SU-DHL-6 (cell line): ENCODE data around the gene OSM.

ENCODE experiments used
- H2AFZ ChIP-seq: fragments of 200-600 bp; sonication (generic); 2 replicates; pipeline ENCODE4 v1.6.1; 2014; ENCODE audit warnings: low read depth, mild to moderate bottlenecking, moderate library complexity, mixed read lengths, antibody characterized with exemption, low read length; ENCODE audit not compliant: severe bottlenecking
- H3F3A ChIP-seq: fragments of 200-600 bp; shearing (Covaris generic); 2 replicates; pipeline ENCODE4 v1.6.0; 2016; ENCODE audit warnings: antibody characterized with exemption, mild to moderate bottlenecking; ENCODE audit not compliant: insufficient read depth
- H3K27ac ChIP-seq: fragments of 200-600 bp; sonication (generic); 2 replicates; pipeline ENCODE4 v1.5.1; 2016; ENCODE audit warnings: low read depth, mild to moderate bottlenecking, low read length, moderate library complexity, mixed read lengths
- H3K27me3 ChIP-seq: fragments of 200-600 bp; sonication (generic), shearing (Covaris generic); 2 replicates; pipeline ENCODE4 v1.6.0; 2014; ENCODE audit warnings: mild to moderate bottlenecking, low read length
- H3K36me3 ChIP-seq: fragments of 200-600 bp; sonication (generic); 2 replicates; pipeline ENCODE4 v1.6.1; 2014; ENCODE audit warnings: mild to moderate bottlenecking, low read length, mixed read lengths
- H3K4me2 ChIP-seq: fragments of 300-600, 200-600 bp; shearing (Covaris generic), sonication (generic); 2 replicates; pipeline ENCODE4 v1.6.0; 2014; ENCODE audit warnings: low read length, low read depth, mild to moderate bottlenecking; ENCODE audit not compliant: poor library complexity, severe bottlenecking
- H3K4me3 ChIP-seq: fragments of 200-600 bp; sonication (generic); 2 replicates; pipeline ENCODE4 v1.5.1; 2014; ENCODE audit warnings: antibody characterized with exemption, low read length, mild to moderate bottlenecking, mixed read lengths; ENCODE audit not compliant: insufficient read depth, poor library complexity, severe bottlenecking
- H3K79me2 ChIP-seq: fragments of 200-600 bp; sonication (generic); 2 replicates; pipeline ENCODE4 v1.6.1; 2014; ENCODE audit warnings: mild to moderate bottlenecking, low read length, moderate library complexity; ENCODE audit not compliant: insufficient read depth
- H3K9ac ChIP-seq: fragments of 200-600 bp; sonication (generic); 2 replicates; pipeline ENCODE4 v1.7.0; 2014; ENCODE audit warnings: mild to moderate bottlenecking, low read length
- H3K9me2 ChIP-seq: fragments of 200-600 bp; sonication (generic); replicated peaks from 2 replicates; pipeline ENCODE4 v1.6.1; 2014; ENCODE audit warnings: low read length; ENCODE audit not compliant: insufficient read depth
- H3K9me3 ChIP-seq: fragments of 200-600 bp; sonication (generic); 2 replicates; pipeline ENCODE4 v1.6.1; 2014; ENCODE audit warnings: low read length, mixed read lengths; ENCODE audit not compliant: insufficient read depth
- H4K20me1 ChIP-seq: fragments of 200-600 bp; sonication (generic); 2 replicates; pipeline ENCODE4 v1.6.1; 2014; ENCODE audit warnings: low read depth, mild to moderate bottlenecking, antibody characterized with exemption, low read length, moderate library complexity, mixed read lengths
- CTCF ChIP-seq: fragments of 200-600 bp; sonication (generic); IDR thresholded peaks from one replicate; pipeline ENCODE4 v1.5.1; 2017; ENCODE audit warnings: antibody characterized with exemption, mild to moderate bottlenecking, low read length, moderate library complexity; ENCODE audit not compliant: insufficient read depth, poor library complexity, severe bottlenecking
- EZH2phosphoT487 ChIP-seq: fragments of 200-600 bp; sonication (generic), shearing (Covaris generic); conservative IDR thresholded peaks from 2 replicates; pipeline ENCODE4 v1.6.1; 2018; ENCODE audit warnings: mild to moderate bottlenecking, antibody characterized with exemption, low read length, moderate library complexity, mixed read lengths

OSM gene

GRCh38 chr22:30260682-30261081 is 6.0 kb downstream of the OSM start:
- no peaks in the 10 kb centered on the region for H3K79me2 ChIP-seq
- H3K9me2 ChIP-seq = no peaks in the 10 kb centered on the region
- H3K9ac ChIP-seq = no peak overlapping the region
- no peaks in the 10 kb centered on the region for H4K20me1 ChIP-seq
- no peak overlapping the region for H3K4me3 ChIP-seq
- H3F3A ChIP-seq = no peaks in the 10 kb centered on the region
- H3K36me3 ChIP-seq = no peaks in the 10 kb centered on the region
- H2AFZ ChIP-seq = no peak overlapping the region
- no peak overlapping the region for H3K27ac ChIP-seq
- H3K27me3 ChIP-seq = no peaks in the 10 kb centered on the region
- H3K9me3 ChIP-seq = no peaks in the 10 kb centered on the region
- no peak overlapping the region for H3K4me2 ChIP-seq
- TF ChIP-seq CTCF (no peak), EZH2phosphoT487 (no peak)

GRCh38 chr22:30260276-30260675 is 6.4 kb downstream of the OSM start:
- H3F3A ChIP-seq = no peaks in the 10 kb centered on the region
- H3K4me3 ChIP-seq = no peak overlapping the region
- TF ChIP-seq CTCF (no peak), EZH2phosphoT487 (no peak)
- no peak overlapping the region for H3K27ac ChIP-seq
- H2AFZ ChIP-seq = no peak overlapping the region
- H3K9ac ChIP-seq = no peak overlapping the region
- no peaks in the 10 kb centered on the region for H3K9me3 ChIP-seq
- no peaks in the 10 kb centered on the region for H4K20me1 ChIP-seq
- H3K36me3 ChIP-seq = no peaks in the 10 kb centered on the region
- no peaks in the 10 kb centered on the region for H3K79me2 ChIP-seq
- H3K4me2 ChIP-seq = no peak overlapping the region
- H3K9me2 ChIP-seq = no peaks in the 10 kb centered on the region
- H3K27me3 ChIP-seq = no peaks in the 10 kb centered on the region

- Histone ChIP-seq H2AFZ (no peak overlapping the region), H3K9me3 (no peaks in the 10 kb centered on the region), H4K20me1 (no peaks in the 10 kb centered on the region), H3K27me3 (no peaks in the 10 kb centered on the region; the same call in 1 of the 2 replicates), H3K4me2 (no peak overlapping the region), H3K27ac (no peak overlapping the region), H3F3A (no peaks in the 10 kb centered on the region), H3K9me2 (no peaks in the 10 kb centered on the region), H3K4me3 (no peak overlapping the region), H3K36me3 (no peaks in the 10 kb centered on the region), H3K9ac (no peak overlapping the region), H3K79me2 (no peaks in the 10 kb centered on the region)
- TF ChIP-seq CTCF = no peak
- no peak for TF ChIP-seq EZH2phosphoT487
Observed at GRCh38 chr22:30254314-30254713, 12.3 kb downstream of the OSM start.
